Body of pancreas (tissue), 4 donors: ENCODE measurements around the gene IL17RE. TPM values are rescaled to one million over a fixed set of nuclear protein-coding genes. Genes with fewer than 3 reads are reported as not detected.
"Not testable (repeated sequence)": the region's sequence is repeated elsewhere in the genome, so short reads cannot be mapped to it uniquely, and the experiment has no call there.

Source experiments
- ATAC-seq: fragments of 150-250 bp; one replicate; pipeline ENCODE4 v1.9.1; 2016
- DNase-seq, 4 donors: peaks; one replicate each; pipeline ENCODE4 v3.0.0-alpha.2; 2019
- H3K27ac ChIP-seq, 4 donors: fragments of 200-600 bp; sonication (generic); 1 replicate in 3 of 4; 2 replicates in 1 of 4; pipeline versions ENCODE4 v1.5.1 to v1.6.1; 2016 to 2019; ENCODE audit warnings: mild to moderate bottlenecking in 1 of 4, mixed read lengths in 1 of 4, moderate library complexity in 1 of 4
- H3K27me3 ChIP-seq, 2 donors: fragments of 200-600 bp; sonication (generic); one replicate each; pipeline ENCODE4 v1.6.0; 2016; ENCODE audit warnings: mild to moderate bottlenecking in 1 of 2
- H3K36me3 ChIP-seq, 2 donors: fragments of 200-600 bp; sonication (generic); replicated peaks in 1 of 2; 2 replicates each; pipeline ENCODE4 v1.5.1; 2016; ENCODE audit warnings: low read depth in 2 of 2; ENCODE audit not compliant: insufficient read depth in 1 of 2
- H3K4me1 ChIP-seq: fragments of 200-600 bp; sonication (generic); one replicate; pipeline ENCODE4 v1.6.0; 2016
- H3K4me3 ChIP-seq, 2 donors: fragments of 200-600 bp; sonication (generic); 1 replicate in 1 of 2; 2 replicates in 1 of 2; pipeline ENCODE4 v1.5.1; 2016 to 2019
- H3K9me3 ChIP-seq, 3 donors: fragments of 200-600 bp; sonication (generic); 1 replicate in 2 of 3; 2 replicates in 1 of 3; pipeline ENCODE4 v1.5.1; 2016
- POLR2A ChIP-seq, 3 donors: fragments of 450-650 bp; IDR thresholded peaks; one replicate each; pipeline ENCODE4 v1.6.1; 2016; ENCODE audit warnings: antibody characterized with exemption in 3 of 3, mild to moderate bottlenecking in 2 of 3
- WGBS, 2 donors: methylation state at CpG; one replicate each; pipeline ENCODE4 v1.1.5; 2017; 5-methylcytosine and 5-hydroxymethylcytosine counted together
- intact Hi-C: fragments of 100-400 bp; cut with DNase I; formaldehyde crosslinking; loops from one replicate; pipeline ENCODE4 v1.15.1; 2023
- total RNA-seq, 2 donors: library from RNA; depleted of rRNA; stranded (reverse); fragments of >200 nt; gene quantifications; one replicate each; pipeline ENCODE4 v1.1.0, GENCODE V29; 2016
- TF ChIP-seq, protein P1 (sequence below), 7 experiments: fragments of 450-650 bp in 4 of 7; fragments of 200-600 bp in 3 of 7; sonication (generic) in 3 of 7; IDR thresholded peaks; one replicate each; pipeline ENCODE4 v1.5.1; 2016 to 2019; ENCODE audit warnings: antibody characterized with exemption in 7 of 7

IL17RE gene
- total RNA-seq, 2 donors from 2014 or later = 10.9 to 18.2 TPM

GRCh38 chr3:9870978-9871377 lies 31.7 kb upstream of the IL17RE start:
- Histone ChIP-seq H3K4me3 (no peak overlapping the region), H3K9me3 (no peaks in the 10 kb centered on the region), H3K27ac (no peak overlapping the region), H3K36me3 (no peaks in the 10 kb centered on the region), H3K27me3 (no peaks in the 10 kb centered on the region), H3K4me1 (no peaks in the 10 kb centered on the region)
- intact Hi-C loops = no loop called here
- DNase-seq (no peak), ATAC-seq (no peak)
- WGBS, 2 donors = 83 to 95% methylated on average over 1 of the region's 1 CpG
- TF ChIP-seq, protein P1, sequence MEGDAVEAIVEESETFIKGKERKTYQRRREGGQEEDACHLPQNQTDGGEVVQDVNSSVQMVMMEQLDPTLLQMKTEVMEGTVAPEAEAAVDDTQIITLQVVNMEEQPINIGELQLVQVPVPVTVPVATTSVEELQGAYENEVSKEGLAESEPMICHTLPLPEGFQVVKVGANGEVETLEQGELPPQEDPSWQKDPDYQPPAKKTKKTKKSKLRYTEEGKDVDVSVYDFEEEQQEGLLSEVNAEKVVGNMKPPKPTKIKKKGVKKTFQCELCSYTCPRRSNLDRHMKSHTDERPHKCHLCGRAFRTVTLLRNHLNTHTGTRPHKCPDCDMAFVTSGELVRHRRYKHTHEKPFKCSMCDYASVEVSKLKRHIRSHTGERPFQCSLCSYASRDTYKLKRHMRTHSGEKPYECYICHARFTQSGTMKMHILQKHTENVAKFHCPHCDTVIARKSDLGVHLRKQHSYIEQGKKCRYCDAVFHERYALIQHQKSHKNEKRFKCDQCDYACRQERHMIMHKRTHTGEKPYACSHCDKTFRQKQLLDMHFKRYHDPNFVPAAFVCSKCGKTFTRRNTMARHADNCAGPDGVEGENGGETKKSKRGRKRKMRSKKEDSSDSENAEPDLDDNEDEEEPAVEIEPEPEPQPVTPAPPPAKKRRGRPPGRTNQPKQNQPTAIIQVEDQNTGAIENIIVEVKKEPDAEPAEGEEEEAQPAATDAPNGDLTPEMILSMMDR (IDR thresholded peaks at IDR 0.05) = no peak
- TF ChIP-seq POLR2A (IDR thresholded peaks at IDR 0.05) = no peak

GRCh38 chr3:9872067-9872466 lies 30.6 kb upstream of the IL17RE start:
- H3K27me3 ChIP-seq, H3K27ac ChIP-seq, H3K4me3 ChIP-seq, H3K4me1 ChIP-seq, ATAC-seq, H3K36me3 ChIP-seq, H3K9me3 ChIP-seq, DNase-seq, intact Hi-C loops: not testable (repeated sequence)
- 80 to 87% methylated on average over 5 of the region's 5 CpGs for WGBS, 2 donors

DNA sequence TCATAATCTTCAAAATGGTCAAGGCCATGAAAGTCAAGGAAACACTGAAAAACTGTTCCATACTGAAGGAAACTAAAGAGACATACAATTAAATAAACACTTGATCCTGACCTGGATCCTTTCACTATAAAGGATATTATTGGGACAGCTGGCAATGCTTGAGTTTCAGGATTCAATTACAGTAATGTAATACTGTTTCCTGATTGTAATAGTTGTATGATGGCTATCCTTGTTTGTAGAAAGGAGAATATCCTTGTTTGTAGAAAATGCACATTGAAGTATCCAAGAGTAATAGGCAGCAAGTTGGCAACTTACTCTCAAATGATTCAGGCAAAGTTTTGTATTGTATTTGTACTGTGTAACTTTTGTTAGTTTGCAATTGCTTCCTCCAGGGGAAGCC lies 27.2 kb upstream of the IL17RE start:
- Histone ChIP-seq H3K27ac (no peak overlapping the region), H3K4me1 (no peaks in the 10 kb centered on the region), H3K9me3 (no peaks in the 10 kb centered on the region), H3K36me3 (no peaks in the 10 kb centered on the region), H3K27me3 (no peaks in the 10 kb centered on the region), H3K4me3 (no peak overlapping the region)
- ATAC-seq = no peak
- intact Hi-C loops = no loop called here
- TF ChIP-seq POLR2A (IDR thresholded peaks at IDR 0.05) = no peak
- TF ChIP-seq, protein P1 (IDR thresholded peaks at IDR 0.05) = no peak
- no peak for DNase-seq

- H3K9me3 ChIP-seq, intact Hi-C loops, ATAC-seq, DNase-seq, H3K4me1 ChIP-seq, H3K27me3 ChIP-seq, H3K36me3 ChIP-seq, H3K27ac ChIP-seq, H3K4me3 ChIP-seq: not testable (repeated sequence)
- WGBS, 2 donors = 69 to 80% methylated on average over 4 of the region's 4 CpGs
Measured at GRCh38 chr3:9876255-9876654, 26.4 kb upstream of the IL17RE start.

- Histone ChIP-seq H3K9me3 (no peaks in the 10 kb centered on the region), H3K27ac (no peak overlapping the region), H3K27me3 (no peaks in the 10 kb centered on the region), H3K4me1 (no peaks in the 10 kb centered on the region), H3K36me3 (no peaks in the 10 kb centered on the region), H3K4me3 (no peak overlapping the region)
- whole genome bisulfite sequencing, 2 donors = 86% methylated on average over 12 of the region's 12 CpGs; no CpG with 5 or more reads in 1 of the 2 donors
- DNase-seq = no peak
- no peak for ATAC-seq
- intact Hi-C loops = no loop called here
- TF ChIP-seq, protein P1 (IDR thresholded peaks at IDR 0.05) = peak in 1 of 7 experiments; percentile 10
- no peak for TF ChIP-seq POLR2A (IDR thresholded peaks at IDR 0.05)
Measured at GRCh38 chr3:9876991-9877390, 25.7 kb upstream of the IL17RE start.

GRCh38 chr3:9878700-9879099 lies 23.9 kb upstream of the IL17RE start:
- Histone ChIP-seq H3K4me1 (no peaks in the 10 kb centered on the region), H3K27ac (no peak overlapping the region), H3K9me3 (no peaks in the 10 kb centered on the region), H3K36me3 (no peaks in the 10 kb centered on the region), H3K27me3 (no peaks in the 10 kb centered on the region), H3K4me3 (no peak overlapping the region)
- no peak for DNase-seq
- WGBS, 2 donors = 47 to 66% methylated on average over 5 of the region's 5 CpGs
- ATAC-seq = no peak
- TF ChIP-seq, protein P1 (IDR thresholded peaks at IDR 0.05) = no peak
- TF ChIP-seq POLR2A (IDR thresholded peaks at IDR 0.05) = no peak
- intact Hi-C loops = no loop called here
